ENCODE results near the gene LATS2.

Gene LATS2

GRCh38 chr13:21043898-21044297 lies 17.5 kb downstream of the LATS2 start:
- Histone ChIP-seq H2BK120ac (ENCODE audit: insufficient read depth, low read length, poor library complexity) (no peak overlapping the region), H2AFZ (ENCODE audit: insufficient read depth, low read length, poor library complexity) (no peak overlapping the region), H3K36me3 (ENCODE audit: control insufficient read depth in 1 of 2, insufficient read depth in 2 of 2, low read length in 2 of 2) (peaks cover 26 to 31% of the 10 kb centered on the region in 2 experiments), H3K79me1 (ENCODE audit: low read length) (no peaks in the 10 kb centered on the region), H3K18ac (ENCODE audit: low read length) (no peak overlapping the region), H3K23ac (ENCODE audit: low read length) (no peak overlapping the region), H4K12ac (ENCODE audit: low read depth, low read length) (no peak overlapping the region), H3K4me1 (ENCODE audit: control insufficient read depth in 1 of 2, insufficient read depth in 2 of 2, low read length in 2 of 2) (peaks cover 3 to 5% of the 10 kb centered on the region in 2 experiments), H3K4me3 (ENCODE audit: low read depth, low read length) (no peak overlapping the region), H3K9me3 (ENCODE audit: insufficient read depth, low read depth, low read length) (no peaks in the 10 kb centered on the region), H3K4ac (ENCODE audit: low read depth, low read length) (no peak overlapping the region), H3K27me3 (ENCODE audit: insufficient read depth, low read length) (no peaks in the 10 kb centered on the region), H3K27ac (ENCODE audit: low read depth, low read length) (no peak overlapping the region), H4K91ac (ENCODE audit: low read depth, low read length) (no peak overlapping the region), H4K8ac (ENCODE audit: low read depth, low read length) (no peak overlapping the region), H2BK5ac (ENCODE audit: low read depth, low read length, poor library complexity) (no peak overlapping the region), H2AK5ac (ENCODE audit: low read length) (no peak overlapping the region), H3K79me2 (ENCODE audit: control insufficient read depth, insufficient read depth, low read length, poor library complexity) (peaks cover 23% of the 10 kb centered on the region), H3K9ac (ENCODE audit: low read length) (no peak overlapping the region), H3K4me2 (ENCODE audit: low read length) (no peak overlapping the region), H2BK12ac (ENCODE audit: low read length) (no peak overlapping the region), H3K14ac (ENCODE audit: low read length) (no peak overlapping the region)
- no CpG with 5 or more reads among the region's 2 CpGs for WGBS (ENCODE audit: extremely low coverage, insufficient coverage, insufficient read length)
- peak in 1 of 2 donors; percentile 42 for DNase-seq

- no peak overlapping the region for H4K8ac ChIP-seq (ENCODE audit: low read depth, low read length)
- WGBS (ENCODE audit: extremely low coverage, insufficient coverage, insufficient read length), result no CpG with 5 or more reads among the region's 15 CpGs
Observed at GRCh38 chr13:21040120-21040826, 21.1 kb downstream of the LATS2 start.

GRCh38 chr13:21039097-21039800 lies 22.1 kb downstream of the LATS2 start:
- peaks cover 27 to 28% of the 10 kb centered on the region in 2 experiments for H3K36me3 ChIP-seq (ENCODE audit: control insufficient read depth in 1 of 2, insufficient read depth in 2 of 2, low read length in 2 of 2)

More at GRCh38 chr13:21040120-21040826, 21.1 kb downstream of the LATS2 start:
- Histone ChIP-seq H3K4me1 (ENCODE audit: control insufficient read depth in 1 of 2, insufficient read depth in 2 of 2, low read length in 2 of 2) (no peaks in the 10 kb centered on the region), H2BK120ac (ENCODE audit: insufficient read depth, low read length, poor library complexity) (no peak overlapping the region), H2BK12ac (ENCODE audit: low read length) (no peak overlapping the region), H2BK5ac (ENCODE audit: low read depth, low read length, poor library complexity) (no peak overlapping the region), H2AFZ (ENCODE audit: insufficient read depth, low read length, poor library complexity) (peak overlapping the region; percentile 44), H3K79me2 (ENCODE audit: control insufficient read depth, insufficient read depth, low read length, poor library complexity) (peaks cover 23% of the 10 kb centered on the region), H3K9me3 (ENCODE audit: insufficient read depth, low read depth, low read length) (no peaks in the 10 kb centered on the region), H3K14ac (ENCODE audit: low read length) (no peak overlapping the region), H3K36me3 (ENCODE audit: control insufficient read depth in 1 of 2, insufficient read depth in 2 of 2, low read length in 2 of 2) (peaks cover 27 to 30% of the 10 kb centered on the region in 2 experiments), H3K27ac (ENCODE audit: low read depth, low read length) (no peak overlapping the region), H3K23ac (ENCODE audit: low read length) (no peak overlapping the region), H3K4me2 (ENCODE audit: low read length) (no peak overlapping the region), H3K9ac (ENCODE audit: low read length) (no peak overlapping the region), H3K79me1 (ENCODE audit: low read length) (no peaks in the 10 kb centered on the region), H3K4me3 (ENCODE audit: low read depth, low read length) (no peak overlapping the region), H3K18ac (ENCODE audit: low read length) (no peak overlapping the region), H3K27me3 (ENCODE audit: insufficient read depth, low read length) (no peaks in the 10 kb centered on the region), H4K91ac (ENCODE audit: low read depth, low read length) (no peak overlapping the region), H3K4ac (ENCODE audit: low read depth, low read length) (peak overlapping the region; percentile 95), H4K12ac (ENCODE audit: low read depth, low read length) (no peak overlapping the region), H2AK5ac (ENCODE audit: low read length) (no peak overlapping the region)
- DNase-seq, result no peak

GRCh38 chr13:21037656-21038055 lies 23.7 kb downstream of the LATS2 start:
- H3K27ac ChIP-seq (ENCODE audit: low read depth, low read length), result no peak overlapping the region
- no peak overlapping the region for H2BK5ac ChIP-seq (ENCODE audit: low read depth, low read length, poor library complexity)
- no peak overlapping the region for H2AFZ ChIP-seq (ENCODE audit: insufficient read depth, low read length, poor library complexity)
- H3K79me1 ChIP-seq (ENCODE audit: low read length), result no peaks in the 10 kb centered on the region
- no peak overlapping the region for H4K12ac ChIP-seq (ENCODE audit: low read depth, low read length)
- H3K27me3 ChIP-seq (ENCODE audit: insufficient read depth, low read length), result no peaks in the 10 kb centered on the region
- no peak overlapping the region for H3K18ac ChIP-seq (ENCODE audit: low read length)
- H3K4me1 ChIP-seq (ENCODE audit: control insufficient read depth in 1 of 2, insufficient read depth in 2 of 2, low read length in 2 of 2), result peaks cover 7 to 8% of the 10 kb centered on the region in 2 experiments
- H3K4me3 ChIP-seq (ENCODE audit: low read depth, low read length), result no peak overlapping the region
- H3K4ac ChIP-seq (ENCODE audit: low read depth, low read length), result peak overlapping the region; percentile 92
- H3K14ac ChIP-seq (ENCODE audit: low read length), result no peak overlapping the region
- no peak overlapping the region for H2BK120ac ChIP-seq (ENCODE audit: insufficient read depth, low read length, poor library complexity)
- no peak overlapping the region for H2AK5ac ChIP-seq (ENCODE audit: low read length)
- DNase-seq, result no peak
- no CpG with 5 or more reads among the region's 8 CpGs for WGBS (ENCODE audit: extremely low coverage, insufficient coverage, insufficient read length)
- no peak overlapping the region for H2BK12ac ChIP-seq (ENCODE audit: low read length)
- peaks cover 25% of the 10 kb centered on the region in 2 experiments for H3K36me3 ChIP-seq (ENCODE audit: control insufficient read depth in 1 of 2, insufficient read depth in 2 of 2, low read length in 2 of 2)
- H3K9ac ChIP-seq (ENCODE audit: low read length), result no peak overlapping the region
- H3K23ac ChIP-seq (ENCODE audit: low read length), result no peak overlapping the region
- no peak overlapping the region for H3K4me2 ChIP-seq (ENCODE audit: low read length)
- H3K9me3 ChIP-seq (ENCODE audit: insufficient read depth, low read depth, low read length), result peaks cover under 1% of the 10 kb centered on the region
- no peak overlapping the region for H4K91ac ChIP-seq (ENCODE audit: low read depth, low read length)
- H3K79me2 ChIP-seq (ENCODE audit: control insufficient read depth, insufficient read depth, low read length, poor library complexity), result peaks cover 25% of the 10 kb centered on the region
- H4K8ac ChIP-seq (ENCODE audit: low read depth, low read length), result no peak overlapping the region

More at GRCh38 chr13:21039097-21039800, 22.1 kb downstream of the LATS2 start:
- Histone ChIP-seq H3K4me1 (ENCODE audit: control insufficient read depth in 1 of 2, insufficient read depth in 2 of 2, low read length in 2 of 2) (peaks cover 2 to 3% of the 10 kb centered on the region in 2 experiments), H3K4me2 (ENCODE audit: low read length) (no peak overlapping the region), H3K4ac (ENCODE audit: low read depth, low read length) (peak overlapping the region; percentile 94), H2BK120ac (ENCODE audit: insufficient read depth, low read length, poor library complexity) (no peak overlapping the region), H3K79me1 (ENCODE audit: low read length) (no peaks in the 10 kb centered on the region), H2BK12ac (ENCODE audit: low read length) (no peak overlapping the region), H3K9me3 (ENCODE audit: insufficient read depth, low read depth, low read length) (no peaks in the 10 kb centered on the region), H3K79me2 (ENCODE audit: control insufficient read depth, insufficient read depth, low read length, poor library complexity) (peaks cover 23% of the 10 kb centered on the region), H3K23ac (ENCODE audit: low read length) (no peak overlapping the region), H2BK5ac (ENCODE audit: low read depth, low read length, poor library complexity) (no peak overlapping the region), H2AFZ (ENCODE audit: insufficient read depth, low read length, poor library complexity) (no peak overlapping the region), H3K27me3 (ENCODE audit: insufficient read depth, low read length) (no peaks in the 10 kb centered on the region), H3K9ac (ENCODE audit: low read length) (no peak overlapping the region), H2AK5ac (ENCODE audit: low read length) (no peak overlapping the region), H3K4me3 (ENCODE audit: low read depth, low read length) (no peak overlapping the region), H4K8ac (ENCODE audit: low read depth, low read length) (no peak overlapping the region), H4K12ac (ENCODE audit: low read depth, low read length) (no peak overlapping the region), H3K18ac (ENCODE audit: low read length) (no peak overlapping the region), H3K14ac (ENCODE audit: low read length) (no peak overlapping the region), H3K27ac (ENCODE audit: low read depth, low read length) (no peak overlapping the region), H4K91ac (ENCODE audit: low read depth, low read length) (no peak overlapping the region)
- no CpG with 5 or more reads among the region's 6 CpGs for WGBS (ENCODE audit: extremely low coverage, insufficient coverage, insufficient read length)
- no peak for DNase-seq

Measured in trophoblast cell (in vitro differentiated cells and primary cell).